SIG-M5 (cell line): ENCODE data around the gene TRAK2.
"Not testable (repeated sequence)": the region's sequence is repeated elsewhere in the genome, so short reads cannot be mapped to it uniquely, and the experiment has no call there.

ENCODE experiments used
- DNase-seq: peaks from one replicate; lab custom pipeline; 2025; lab: John Stamatoyannopoulos, UW

TRAK2 gene

GRCh38 chr2:201451292-201452057 is at the start of gene TRAK2, which contains the start of gene STRADB:
TSS of gene TRAK2 (minus strand) at chr2:201451458. CDS start at chr2:201420507, 30,951 bp downstream.
TSS of gene STRADB (plus strand) at chr2:201451740. CDS start at chr2:201454841, 3,101 bp downstream.
- peak; percentile 77 for DNase-seq

GRCh38 chr2:201500534-201500933 is 49.3 kb upstream of the TRAK2 start:
- no peak for DNase-seq

GRCh38 chr2:201496785-201497184 is 45.5 kb upstream of the TRAK2 start:
- no peak for DNase-seq

- no peak for DNase-seq
These were observed 39.0 kb upstream of the TRAK2 start for GRCh38 chr2:201490291-201490690.

GRCh38 chr2:201484805-201485204 is 33.5 kb upstream of the TRAK2 start:
- no peak for DNase-seq

- DNase-seq, result not testable (repeated sequence)
These were observed 32.5 kb upstream of the TRAK2 start for GRCh38 chr2:201483758-201484157.

GRCh38 chr2:201483342-201483741 is 32.1 kb upstream of the TRAK2 start:
- no peak for DNase-seq

- DNase-seq, result no peak
These were observed 31.3 kb upstream of the TRAK2 start for GRCh38 chr2:201482543-201482942.

GRCh38 chr2:201472411-201472810 is 21.2 kb upstream of the TRAK2 start:
- no peak for DNase-seq

GRCh38 chr2:201471732-201472393 is 20.6 kb upstream of the TRAK2 start:
- no peak for DNase-seq

GRCh38 chr2:201470821-201471731 is 19.8 kb upstream of the TRAK2 start:
- no peak for DNase-seq

- no peak for DNase-seq
These were observed 16.4 kb upstream of the TRAK2 start for GRCh38 chr2:201467666-201468065.

GRCh38 chr2:201466050-201466675 is 14.9 kb upstream of the TRAK2 start:
- DNase-seq, result no peak

GRCh38 chr2:201465524-201465971 is 14.3 kb upstream of the TRAK2 start:
- DNase-seq, result no peak

- no peak for DNase-seq
These were observed 13.3 kb upstream of the TRAK2 start for GRCh38 chr2:201464547-201464946.

- DNase-seq, result no peak
These were observed 9.3 kb upstream of the TRAK2 start for GRCh38 chr2:201460532-201460931.

- no peak for DNase-seq
These were observed 7.1 kb upstream of the TRAK2 start for GRCh38 chr2:201458381-201458780.

GRCh38 chr2:201452922-201453643 is 1.8 kb upstream of the TRAK2 start:
- no peak for DNase-seq

GRCh38 chr2:201452058-201452921 is 1.0 kb upstream of the TRAK2 start:
- no peak for DNase-seq

GRCh38 chr2:201450954-201451291 is 335 bp downstream of the TRAK2 start:
- no peak for DNase-seq
